ENCODE data around the gene SNAPC4.

DNA sequence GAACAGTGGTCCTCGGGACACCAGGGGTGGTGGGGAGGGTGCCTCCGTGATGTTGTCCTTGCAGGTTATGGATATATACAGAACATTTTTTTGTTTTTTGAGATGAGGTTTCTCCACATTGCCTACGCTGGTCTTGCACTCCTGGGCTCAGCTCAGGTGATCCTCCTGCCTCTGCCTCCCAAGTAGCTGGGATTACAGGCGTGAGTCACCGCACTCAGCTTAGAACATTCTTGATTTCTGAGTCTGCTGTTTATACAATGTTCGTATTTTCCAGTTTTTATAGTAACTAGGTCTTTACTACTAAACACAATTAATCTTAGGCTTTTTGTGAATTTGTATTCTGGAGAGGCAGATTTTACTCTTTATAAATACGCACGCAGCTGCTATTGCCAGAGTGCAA lies 16.5 kb upstream of the SNAPC4 start:
- TF ChIP-seq CTCF (conservative IDR thresholded peaks at IDR 0.05; ENCODE audit: low read depth, low read length) (no peak), EZH2 (IDR thresholded peaks at IDR 0.05; ENCODE audit: borderline replicate concordance, low read depth, low read length, poor library complexity, severe bottlenecking) (no peak)

All from A673 (cell line).